GM18909 (cell line): Measurements from ENCODE around the gene CTSE.

Experiments
- ATAC-seq: cut with Tn5 transposase; IDR thresholded peaks from one replicate; pipeline ENCODE4 v1.9.1; 2021; ENCODE audit warnings: mild to moderate bottlenecking; ENCODE audit not compliant: unreplicated experiment, poor library complexity

The CTSE gene

GRCh38 chr1:206050655-206051235, 27.1 kb upstream of the CTSE start:
- peak; percentile 87 for ATAC-seq

GRCh38 chr1:206049919-206050600, 26.4 kb upstream of the CTSE start:
- no peak for ATAC-seq

GRCh38 chr1:206049293-206049692, 25.6 kb upstream of the CTSE start:
- peak; percentile 38 for ATAC-seq

GRCh38 chr1:206048582-206048981, 24.9 kb upstream of the CTSE start:
- no peak for ATAC-seq

GRCh38 chr1:206047271-206047670, 23.6 kb upstream of the CTSE start:
- ATAC-seq: no peak

GRCh38 chr1:206041640-206042039, 17.9 kb upstream of the CTSE start:
- ATAC-seq: no peak

- ATAC-seq: no peak
Observed at GRCh38 chr1:206040328-206040727, 16.6 kb upstream of the CTSE start.

GRCh38 chr1:206039046-206039973, 15.6 kb upstream of the CTSE start:
- no peak for ATAC-seq

GRCh38 chr1:206037581-206037980, 13.9 kb upstream of the CTSE start:
- no peak for ATAC-seq

GRCh38 chr1:206036663-206037455, 13.2 kb upstream of the CTSE start:
- peak; percentile 35 for ATAC-seq

- ATAC-seq: no peak
Observed at GRCh38 chr1:206035027-206035426, 11.3 kb upstream of the CTSE start.

- no peak for ATAC-seq
Observed at GRCh38 chr1:206032380-206033140, 8.9 kb upstream of the CTSE start.

- peak; percentile 81 for ATAC-seq
Observed at GRCh38 chr1:206030714-206031113, 7.0 kb upstream of the CTSE start.

GRCh38 chr1:206030191-206030590, 6.5 kb upstream of the CTSE start:
- no peak for ATAC-seq

- ATAC-seq: no peak
Observed at GRCh38 chr1:206029484-206029883, 5.8 kb upstream of the CTSE start.

- ATAC-seq: no peak
Observed at GRCh38 chr1:206025283-206025820, 1.7 kb upstream of the CTSE start.

- ATAC-seq: no peak
Observed at GRCh38 chr1:206022766-206023165, 929 bp downstream of the CTSE start.

GRCh38 chr1:206021626-206022365, 1.9 kb downstream of the CTSE start:
- no peak for ATAC-seq
